ENCODE data around the gene GBA3. TPM values are rescaled to one million over a fixed set of nuclear protein-coding genes. Genes with fewer than 3 reads are reported as not detected.

GBA3 gene
- total and polyA plus RNA-seq, 2 donors (not counting 3 experiments of a cell fraction or from before 2014, with no cell fraction given), result not detected

DNA sequence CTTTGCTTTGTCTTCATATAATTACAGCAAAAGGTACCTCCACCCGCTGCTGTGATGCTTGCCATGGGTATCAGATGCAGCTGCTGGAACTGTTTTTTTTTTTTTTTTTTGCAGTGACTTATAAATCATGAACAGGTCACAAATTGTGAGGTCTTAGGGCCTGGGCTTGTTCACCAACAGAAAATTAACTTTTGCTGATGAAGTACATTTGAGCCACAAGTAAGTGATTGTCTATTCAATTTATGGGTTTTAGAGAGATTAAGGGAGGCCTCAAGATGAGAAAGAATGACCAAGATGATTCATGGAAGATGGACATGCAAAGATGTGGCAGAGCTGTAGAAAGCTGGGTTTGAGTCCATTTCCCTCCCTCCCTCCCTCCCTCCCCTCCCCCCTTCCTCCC, 18.0 kb upstream of the GBA3 start:
- no peaks in the 10 kb centered on the region for H3K79me2 ChIP-seq (ENCODE audit: control insufficient read depth, insufficient read depth, low read length)
- H3K4me2 ChIP-seq (ENCODE audit: insufficient read depth, low read length), result no peak overlapping the region
- H3K27ac ChIP-seq (ENCODE audit: insufficient read depth, low read depth, low read length), result no peak overlapping the region
- intact Hi-C loops (cut with micrococcal nuclease) (no loop called here), dilution Hi-C loops (cut with MboI; ENCODE audit: extremely low pct_ligation_motif_present, low sequenced_read_pairs) (no loop called here)
- no peaks in the 10 kb centered on the region for H3K9me1 ChIP-seq (replicated peaks; ENCODE audit: control insufficient read depth, extremely low read depth, insufficient read depth, low read length)
- H4K20me1 ChIP-seq (replicated peaks; ENCODE audit: control insufficient read depth, extremely low read depth, insufficient read depth, low read length), result no peaks in the 10 kb centered on the region
- CTCF ChIA-PET, result no interaction called here
- no peak overlapping the region for H3K4me3 ChIP-seq (replicated peaks in 1 of 3; ENCODE audit: insufficient read depth in 1 of 3, low read depth in 1 of 3, low read length in 3 of 3)
- H2AFZ ChIP-seq (ENCODE audit: low read depth, low read length), result no peak overlapping the region
- H3K36me3 ChIP-seq (ENCODE audit: control insufficient read depth in 2 of 2, extremely low read depth in 1 of 2, insufficient read depth in 2 of 2, low read length in 2 of 2), result no peaks in the 10 kb centered on the region
- H3K4me1 ChIP-seq (ENCODE audit: control insufficient read depth, extremely low read depth, insufficient read depth, low read length), result no peaks in the 10 kb centered on the region
- POLR2A ChIA-PET, result no interaction called here
- H3K9ac ChIP-seq (replicated peaks; ENCODE audit: extremely low read depth, insufficient read depth, low read length), result no peak overlapping the region
- no peak for DNase-seq (ENCODE audit: low read depth, low spot score)
- no peaks in the 10 kb centered on the region for H3K27me3 ChIP-seq (ENCODE audit: control insufficient read depth in 2 of 2, insufficient read depth in 2 of 2, low read length in 2 of 2)
- no peak for TF ChIP-seq EZH2 (IDR thresholded peaks at IDR 0.05; ENCODE audit: borderline replicate concordance, low read depth, low read length, severe bottlenecking)
- TF ChIP-seq, protein P1, sequence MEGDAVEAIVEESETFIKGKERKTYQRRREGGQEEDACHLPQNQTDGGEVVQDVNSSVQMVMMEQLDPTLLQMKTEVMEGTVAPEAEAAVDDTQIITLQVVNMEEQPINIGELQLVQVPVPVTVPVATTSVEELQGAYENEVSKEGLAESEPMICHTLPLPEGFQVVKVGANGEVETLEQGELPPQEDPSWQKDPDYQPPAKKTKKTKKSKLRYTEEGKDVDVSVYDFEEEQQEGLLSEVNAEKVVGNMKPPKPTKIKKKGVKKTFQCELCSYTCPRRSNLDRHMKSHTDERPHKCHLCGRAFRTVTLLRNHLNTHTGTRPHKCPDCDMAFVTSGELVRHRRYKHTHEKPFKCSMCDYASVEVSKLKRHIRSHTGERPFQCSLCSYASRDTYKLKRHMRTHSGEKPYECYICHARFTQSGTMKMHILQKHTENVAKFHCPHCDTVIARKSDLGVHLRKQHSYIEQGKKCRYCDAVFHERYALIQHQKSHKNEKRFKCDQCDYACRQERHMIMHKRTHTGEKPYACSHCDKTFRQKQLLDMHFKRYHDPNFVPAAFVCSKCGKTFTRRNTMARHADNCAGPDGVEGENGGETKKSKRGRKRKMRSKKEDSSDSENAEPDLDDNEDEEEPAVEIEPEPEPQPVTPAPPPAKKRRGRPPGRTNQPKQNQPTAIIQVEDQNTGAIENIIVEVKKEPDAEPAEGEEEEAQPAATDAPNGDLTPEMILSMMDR (IDR thresholded peaks at IDR 0.05; ENCODE audit: extremely low read depth in 1 of 2, insufficient read depth in 1 of 2, low read depth in 1 of 2, low read length in 2 of 2), result no peak
- no peak for TF ChIP-seq JUN (IDR thresholded peaks at IDR 0.05; ENCODE audit: borderline replicate concordance, insufficient read depth, insufficient read length, low read depth)
- TF ChIP-seq POLR2A (IDR thresholded peaks at IDR 0.05; ENCODE audit: low read depth, low read length), result no peak
- TF ChIP-seq GATA2 (IDR thresholded peaks at IDR 0.05; ENCODE audit: insufficient read depth, insufficient read length, low read depth, low read length), result no peak
- TF ChIP-seq MAX (IDR thresholded peaks at IDR 0.05; ENCODE audit: insufficient read depth, insufficient read length), result no peak
- TF ChIP-seq MYC (IDR thresholded peaks at IDR 0.05; ENCODE audit: low read depth, low read length), result no peak
- no peak for TF ChIP-seq POLR2AphosphoS5 (IDR thresholded peaks at IDR 0.05; ENCODE audit: insufficient read depth, low read depth, low read length)
- TF ChIP-seq FOS (IDR thresholded peaks at IDR 0.05; ENCODE audit: borderline replicate concordance, insufficient read depth, low read length), result no peak
- BruUV-seq (replicated peaks), result no TSS peak
- no peaks in the 10 kb centered on the region for H3K9me3 ChIP-seq (replicated peaks; ENCODE audit: control insufficient read depth, insufficient read depth, low read length)
- no peak for FAIRE-seq

Data from endothelial cell of umbilical vein (primary cell).